ENCODE results near the gene LST1. TPM values are rescaled to one million over a fixed set of nuclear protein-coding genes. Genes with fewer than 3 reads are reported as not detected.
"Not testable (repeated sequence)": the region's sequence is repeated elsewhere in the genome, so short reads cannot be mapped to it uniquely, and the experiment has no call there.

LST1 gene
- total and polyA plus RNA-seq, 2 donors (not counting 1 experiment from before 2014, with no cell fraction given): 7.4 to 30.5 TPM

DNA sequence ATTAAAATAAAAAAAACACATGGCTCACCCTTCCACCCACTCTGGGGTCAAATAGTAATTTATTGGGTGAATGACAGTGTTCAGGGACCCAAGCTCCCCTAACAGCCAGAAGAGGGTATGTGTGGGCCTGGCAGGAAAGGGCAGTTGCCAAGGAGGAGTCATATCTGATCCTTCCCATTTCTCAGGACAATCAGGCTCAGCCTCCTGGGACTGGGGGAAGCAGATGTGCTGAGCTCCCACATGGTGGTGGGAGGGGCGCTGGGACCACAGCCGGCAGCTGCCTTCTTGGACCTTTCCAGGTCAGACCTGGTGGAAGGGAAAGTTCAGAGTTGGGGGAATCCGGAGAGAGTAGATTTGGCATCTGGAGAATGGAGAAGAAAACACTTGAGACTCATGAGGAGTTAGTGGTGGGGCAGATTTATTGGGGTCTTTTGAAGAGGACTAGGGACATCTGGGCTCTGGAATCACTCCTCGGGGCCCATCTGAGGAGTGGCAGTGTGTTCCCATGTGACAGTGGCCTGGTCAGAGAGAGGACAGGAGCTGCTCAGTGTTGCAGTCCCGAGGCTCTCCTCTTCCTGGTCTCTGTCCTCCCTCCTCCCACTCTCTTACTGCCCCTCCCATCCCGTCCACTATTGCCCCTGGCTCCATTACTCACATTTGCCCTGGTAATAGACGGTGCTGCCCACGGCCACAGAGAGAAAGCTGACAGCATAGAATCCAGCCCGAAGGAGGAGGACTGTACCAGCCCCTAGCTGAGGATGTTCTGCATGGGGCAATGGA lies 3.0 kb downstream of the LST1 start:
- Histone ChIP-seq H3K36me3 (replicated peaks in 1 of 2; ENCODE audit: control extremely low read depth in 1 of 2, control insufficient read depth in 1 of 2, extremely low read depth in 1 of 2, insufficient read depth in 2 of 2, low read length in 1 of 2) (no peaks in the 10 kb centered on the region), H3K27me3 (replicated peaks in 1 of 4; ENCODE audit: control extremely low read depth in 1 of 4, control insufficient read depth in 3 of 4, insufficient read depth in 4 of 4, low read length in 3 of 4) (no peaks in the 10 kb centered on the region), H2AFZ (ENCODE audit: insufficient read depth, low read depth, low read length, poor library complexity, severe bottlenecking) (no peak overlapping the region), H4K20me1 (ENCODE audit: control insufficient read depth, insufficient read depth, low read length, poor library complexity, severe bottlenecking) (no peaks in the 10 kb centered on the region), H3K4me2 (replicated peaks; ENCODE audit: low read depth, low read length, poor library complexity, severe bottlenecking) (peak overlapping the region; percentile 72), H3K27ac (ENCODE audit: low read length in 2 of 2) (peak overlapping the region; percentile 7 to 87), H3K4me1 (ENCODE audit: control insufficient read depth in 2 of 2, insufficient read depth in 2 of 2, low read length in 2 of 2) (peaks cover 92 to 96% of the 10 kb centered on the region in 2 donors), H3K4me3 (ENCODE audit: control extremely low read depth in 1 of 5, extremely low read depth in 1 of 5, insufficient read depth in 1 of 5, low read depth in 2 of 5, low read length in 4 of 5) (no peak overlapping the region), H3K9ac (ENCODE audit: low read length) (no peak overlapping the region), H3K9me3 (ENCODE audit: control extremely low read depth in 1 of 3, control insufficient read depth in 2 of 3, insufficient read depth in 1 of 3, low read length in 2 of 3) (no peaks in the 10 kb centered on the region), H3K79me2 (ENCODE audit: control insufficient read depth, insufficient read depth, low read length) (peaks cover 66% of the 10 kb centered on the region)
- ChIA-PET CTCF (interaction anchor here (0.6 to 35.3 kb wide), 4 partner anchors 6 to 251 kb away, joined by 3 to 2241 read pairs (median 1108); partner anchors contain the start of genes ATP6V1G2, LST1, LTA and LTB), POLR2A (interaction anchor here (1.3 to 35.3 kb wide), 2 partner anchors 7 to 23 kb away, joined by 5 to 1450 read pairs; partner anchors contain the start of genes ATP6V1G2, LST1, LTA and LTB)
- H3K9me3 Mint-ChIP-seq (ENCODE audit: insufficient read depth): no peaks in the 10 kb centered on the region
- 55% methylated on average over 5 of the region's 9 CpGs for WGBS (ENCODE audit: insufficient coverage)
- DNase-seq (no peak), ATAC-seq (ENCODE audit: low read depth) (no peak)
- TF ChIP-seq CTCF (IDR thresholded peaks at IDR 0.05) (no peak), EZH2 (IDR thresholded peaks at IDR 0.05; ENCODE audit: borderline replicate concordance, insufficient read depth, low read depth, low read length, poor library complexity, severe bottlenecking) (no peak)
- intact Hi-C loops (cut with micrococcal nuclease): no loop called here
- H3K27me3 Mint-ChIP-seq: no peaks in the 10 kb centered on the region
- peak overlapping the region; percentile 32 for H3K4me3 Mint-ChIP-seq
- H3K27ac Mint-ChIP-seq: peak overlapping the region; percentile 88
- peaks cover 86% of the 10 kb centered on the region for H3K4me1 Mint-ChIP-seq

- H3K4me3 ChIP-seq (ENCODE audit: control extremely low read depth in 1 of 5, extremely low read depth in 1 of 5, insufficient read depth in 1 of 5, low read depth in 2 of 5, low read length in 4 of 5); H3K36me3 ChIP-seq (replicated peaks in 1 of 2; ENCODE audit: control extremely low read depth in 1 of 2, control insufficient read depth in 1 of 2, extremely low read depth in 1 of 2, insufficient read depth in 2 of 2, low read length in 1 of 2); H3K27me3 ChIP-seq (replicated peaks in 1 of 4; ENCODE audit: control extremely low read depth in 1 of 4, control insufficient read depth in 3 of 4, insufficient read depth in 4 of 4, low read length in 3 of 4); H3K9me3 Mint-ChIP-seq (ENCODE audit: insufficient read depth); H2AFZ ChIP-seq (ENCODE audit: insufficient read depth, low read depth, low read length, poor library complexity, severe bottlenecking); H3K9me3 ChIP-seq (ENCODE audit: control extremely low read depth in 1 of 3, control insufficient read depth in 2 of 3, insufficient read depth in 1 of 3, low read length in 2 of 3); H3K27me3 Mint-ChIP-seq; H4K20me1 ChIP-seq (ENCODE audit: control insufficient read depth, insufficient read depth, low read length, poor library complexity, severe bottlenecking); ATAC-seq (ENCODE audit: low read depth); intact Hi-C loops (cut with micrococcal nuclease); DNase-seq; H3K9ac ChIP-seq (ENCODE audit: low read length): not testable (repeated sequence)
- Histone ChIP-seq H3K4me2 (replicated peaks; ENCODE audit: low read depth, low read length, poor library complexity, severe bottlenecking) (peak overlapping the region; percentile 15), H3K79me2 (ENCODE audit: control insufficient read depth, insufficient read depth, low read length) (peaks cover 77% of the 10 kb centered on the region), H3K27ac (ENCODE audit: low read length in 2 of 2) (peak overlapping the region in 1 of 2 donors; percentile 68), H3K4me1 (ENCODE audit: control insufficient read depth in 2 of 2, insufficient read depth in 2 of 2, low read length in 2 of 2) (peaks cover 83 to 90% of the 10 kb centered on the region in 2 donors)
- WGBS (ENCODE audit: insufficient coverage): 69% methylated on average over 5 of the region's 5 CpGs
- POLR2A ChIA-PET: interaction anchor here (35.3 kb wide), 1 partner anchor 25 kb away, joined by 1450 read pairs; the partner anchor contains the start of genes ATP6V1G2, LST1, LTA and LTB
- CTCF ChIA-PET: interaction anchor here (18.5 to 35.3 kb wide), 3 partner anchors 5 to 33 kb away, joined by 1108 to 2241 read pairs (median 1108); partner anchors contain the start of genes ATP6V1G2, LST1, LTA and LTB
- Mint-ChIP-seq H3K4me3 (peak overlapping the region; percentile 5), H3K27ac (peak overlapping the region; percentile 56), H3K4me1 (peaks cover 78% of the 10 kb centered on the region)
Measured at GRCh38 chr6:31590691-31591090, 4.6 kb downstream of the LST1 start.

All from B cell (primary cell).